GM18861 (cell line): ENCODE measurements around the gene LZTR1.
"Not testable (repeated sequence)": the region's sequence is repeated elsewhere in the genome, so short reads cannot be mapped to it uniquely, and the experiment has no call there.

Experiments
- ATAC-seq: cut with Tn5 transposase; IDR thresholded peaks from one replicate; pipeline ENCODE4 v1.9.1; 2021; ENCODE audit not compliant: unreplicated experiment

LZTR1 gene

DNA sequence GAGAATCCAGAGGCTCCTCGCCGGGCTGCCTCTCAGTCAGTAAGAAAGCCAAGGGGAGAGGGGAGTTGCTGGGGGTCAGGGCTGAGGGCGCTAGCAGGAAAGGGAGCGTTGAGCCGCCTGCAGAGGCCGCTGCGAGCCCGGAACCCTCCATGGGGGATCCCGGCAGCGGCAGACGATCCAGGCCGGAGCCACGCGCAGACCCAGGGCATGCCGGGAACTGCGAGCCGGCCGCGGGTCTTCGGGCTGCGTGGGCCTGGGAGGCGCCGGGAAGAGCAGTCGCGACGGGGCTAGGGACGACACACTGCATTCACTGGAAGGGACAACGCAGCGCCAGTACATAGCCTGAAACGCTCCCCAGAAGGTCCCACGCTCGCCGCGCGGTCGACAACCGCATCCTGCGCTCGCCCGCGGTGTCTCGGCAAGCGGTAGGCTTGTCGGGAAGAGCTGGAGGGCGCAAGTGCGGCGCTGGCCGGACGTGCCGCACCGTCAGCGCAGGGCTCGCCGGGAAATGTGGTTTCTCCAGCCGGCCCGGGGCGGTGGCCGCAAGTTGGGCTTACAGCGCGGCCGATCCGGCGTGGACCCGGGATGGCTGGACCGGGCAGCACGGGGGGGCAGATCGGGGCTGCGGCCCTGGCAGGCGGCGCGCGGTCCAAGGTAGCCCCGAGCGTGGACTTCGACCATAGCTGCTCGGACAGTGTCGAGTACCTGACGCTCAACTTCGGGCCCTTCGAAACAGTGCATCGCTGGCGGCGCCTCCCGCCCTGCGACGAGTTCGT is at the start of gene LZTR1:
LZTR1 (plus strand) TSS at position 511 of the 776 bp plus-strand sequence; CDS start at position 586, 75 bp downstream.
- ATAC-seq: peak; percentile 57

DNA sequence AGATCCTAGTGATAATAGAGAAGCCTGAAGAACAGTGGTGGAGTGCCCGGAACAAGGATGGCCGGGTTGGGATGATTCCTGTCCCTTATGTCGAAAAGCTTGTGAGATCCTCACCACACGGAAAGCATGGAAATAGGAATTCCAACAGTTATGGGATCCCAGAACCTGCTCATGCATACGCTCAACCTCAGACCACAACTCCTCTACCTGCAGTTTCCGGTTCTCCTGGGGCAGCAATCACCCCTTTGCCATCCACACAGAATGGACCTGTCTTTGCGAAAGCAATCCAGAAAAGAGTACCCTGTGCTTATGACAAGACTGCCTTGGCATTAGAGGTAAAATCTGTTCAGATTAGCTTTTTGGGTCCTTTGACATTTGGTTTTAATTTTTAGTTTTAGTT is 48.2 kb upstream of the LZTR1 start:
- ATAC-seq: no peak

DNA sequence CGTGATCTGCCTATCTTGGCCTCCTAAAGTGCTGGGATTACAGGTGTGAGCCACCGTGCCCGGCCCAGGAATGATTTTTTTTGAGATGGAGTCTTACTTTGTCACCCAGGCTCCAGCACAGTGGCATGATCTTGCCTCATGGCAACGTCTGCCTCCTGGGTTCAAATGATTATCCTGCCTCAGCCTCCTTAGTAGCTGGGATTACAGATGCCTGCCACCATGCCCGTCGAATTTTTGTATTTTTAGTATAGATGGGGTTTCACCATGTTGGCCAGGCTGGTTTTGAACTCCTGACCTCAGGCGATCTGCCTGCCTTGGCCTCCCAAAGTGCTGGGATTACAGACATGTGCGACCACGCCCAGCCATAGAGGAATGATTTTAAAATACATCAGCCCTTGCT is 47.0 kb upstream of the LZTR1 start:
- not testable (repeated sequence) for ATAC-seq

DNA sequence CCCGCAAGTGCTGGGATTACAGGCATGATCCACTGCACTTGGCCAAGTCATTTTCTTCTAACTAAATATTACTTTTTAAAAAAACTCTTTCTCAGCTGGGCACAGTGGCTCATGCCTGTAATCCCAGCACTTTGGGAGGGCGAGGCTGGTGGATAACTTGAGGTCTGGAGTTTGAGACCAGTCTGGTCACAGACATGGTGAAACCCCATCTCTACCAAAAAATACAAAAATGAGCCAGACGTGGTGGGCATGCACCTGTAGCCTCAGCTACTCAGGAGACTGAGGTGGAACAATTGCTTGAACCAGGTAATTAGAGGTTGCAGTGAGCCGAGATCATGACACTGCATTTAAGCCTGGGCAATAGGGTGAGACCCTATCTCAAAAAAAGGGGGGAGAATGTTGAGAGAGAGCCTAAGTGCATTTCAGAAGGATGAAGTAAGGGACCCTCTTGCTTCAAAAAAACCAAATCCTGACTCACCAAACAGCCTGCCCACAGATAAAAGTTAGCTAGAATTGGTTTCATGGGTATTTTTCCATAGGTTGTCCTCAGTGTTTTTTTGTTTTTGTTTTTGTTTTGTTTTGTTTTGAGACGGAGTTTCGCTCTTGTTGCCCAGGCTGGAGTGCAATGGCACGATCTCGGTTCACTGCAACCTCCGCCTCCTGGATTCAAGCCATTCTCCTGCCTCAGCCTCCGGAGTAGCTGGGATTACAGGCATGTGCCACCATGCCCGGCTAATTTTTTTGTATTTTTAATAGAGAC is 46.1 kb upstream of the LZTR1 start:
- not testable (repeated sequence) for ATAC-seq

DNA sequence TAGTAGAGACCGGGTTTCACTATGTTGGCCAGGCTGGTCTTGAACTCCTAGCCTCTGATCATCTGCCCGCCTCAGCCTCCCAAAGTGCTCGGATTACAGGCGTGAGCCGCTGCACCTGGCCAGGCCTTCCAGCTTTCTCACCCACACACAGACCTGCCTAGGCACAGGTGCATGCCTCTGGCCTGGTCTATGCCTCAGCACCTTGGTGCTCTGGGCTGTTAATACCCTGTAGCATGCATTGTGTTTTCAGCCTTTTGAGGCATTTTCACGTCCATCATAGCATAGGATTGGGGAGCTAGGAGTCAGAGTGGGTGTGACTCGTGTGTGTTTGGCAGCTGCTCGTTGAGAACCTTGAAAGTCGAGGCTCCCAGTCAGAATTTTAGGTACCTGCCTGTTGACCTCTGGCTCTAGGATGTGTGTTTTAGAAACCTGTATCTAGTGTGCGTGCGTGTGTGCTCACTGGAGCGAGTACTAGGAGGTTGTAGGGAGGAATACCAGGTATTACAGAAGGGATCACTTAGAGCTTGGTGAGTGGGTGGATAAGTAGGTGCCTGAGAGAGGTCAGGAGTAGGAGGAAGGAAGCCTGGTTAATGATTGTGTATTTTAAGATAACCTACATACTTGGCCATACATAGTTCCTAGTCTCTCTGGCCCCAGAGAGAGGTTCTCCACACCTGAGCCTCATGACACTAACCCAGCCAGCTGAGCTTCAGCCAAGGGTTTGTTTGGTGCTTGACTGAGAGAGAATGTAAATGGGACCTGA is 44.9 kb upstream of the LZTR1 start:
- ATAC-seq: no peak

DNA sequence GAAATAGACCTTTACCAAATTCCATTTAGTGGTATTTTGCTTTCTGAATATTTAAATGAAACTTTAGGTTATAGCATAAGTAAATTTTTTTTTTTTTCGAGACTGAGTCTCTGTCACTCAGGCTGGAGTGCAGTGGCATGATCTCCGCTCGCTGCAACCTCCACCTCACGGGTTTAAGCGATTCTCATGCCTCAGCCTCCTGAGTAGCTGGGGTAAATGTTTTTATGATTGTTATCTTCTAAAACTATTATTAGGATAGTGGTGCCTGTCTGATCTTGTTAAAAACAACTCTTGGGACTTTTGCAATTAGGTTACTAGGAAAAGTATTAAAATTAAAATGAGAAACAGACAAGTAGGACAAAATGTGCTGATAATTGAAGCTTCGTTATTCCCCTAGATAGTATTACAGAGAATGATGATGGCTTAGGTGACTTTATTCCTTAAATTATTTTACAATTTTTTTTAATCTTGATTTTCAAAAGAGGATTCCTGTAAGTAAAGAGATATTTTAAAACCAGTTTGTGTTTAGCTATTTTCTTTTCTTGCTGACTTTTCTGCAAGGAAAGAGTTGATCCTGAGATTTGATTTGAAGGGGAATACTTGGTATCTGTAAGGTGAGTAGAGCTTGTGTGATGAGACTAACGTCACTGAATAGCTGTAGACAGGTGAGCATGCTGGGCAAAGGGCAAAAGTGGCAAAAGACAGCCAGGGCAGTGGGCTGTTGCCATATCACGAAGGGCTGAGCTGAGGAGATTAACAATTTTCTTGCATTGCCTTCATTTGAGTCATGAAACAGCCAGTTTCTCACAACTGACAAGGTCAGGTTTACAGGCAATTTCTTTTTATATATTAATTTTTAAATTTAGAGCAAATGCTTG is 44.1 kb upstream of the LZTR1 start:
- ATAC-seq: no peak

DNA sequence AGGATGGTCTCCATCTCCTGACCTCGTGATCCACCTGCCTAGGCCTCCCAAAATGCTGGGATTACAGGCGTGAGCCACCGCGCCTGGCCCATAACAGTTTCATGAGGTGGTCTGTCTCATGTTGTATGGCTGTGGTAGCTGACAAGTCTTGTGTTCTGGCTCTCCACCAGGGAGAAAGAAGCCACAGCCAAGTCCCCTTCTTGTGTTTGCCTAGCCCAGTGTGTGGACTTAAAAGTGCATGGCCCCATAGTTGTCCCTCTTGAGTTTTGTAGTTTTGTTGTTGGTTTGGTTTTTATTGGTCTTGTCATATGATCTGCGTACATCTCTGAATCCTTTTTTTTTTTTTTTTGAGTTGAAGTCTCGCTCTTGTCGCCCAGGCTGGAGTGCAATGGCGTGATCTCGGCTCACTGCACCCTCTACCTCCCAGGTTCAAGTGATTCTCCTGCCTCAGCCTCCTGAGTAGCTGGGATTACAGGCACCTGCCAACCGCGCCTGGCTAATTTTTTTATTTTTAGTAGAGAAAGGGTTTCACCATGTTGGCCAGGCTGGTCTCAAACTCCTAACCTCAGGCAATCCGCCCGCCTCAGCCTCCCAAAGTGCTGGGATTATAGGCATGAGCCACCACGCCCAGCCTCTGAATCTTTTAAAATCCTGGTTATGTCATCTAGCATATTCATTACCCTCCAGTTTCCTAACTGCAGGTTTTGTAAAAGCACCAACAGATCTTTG is 42.5 kb upstream of the LZTR1 start:
- ATAC-seq: not testable (repeated sequence)

DNA sequence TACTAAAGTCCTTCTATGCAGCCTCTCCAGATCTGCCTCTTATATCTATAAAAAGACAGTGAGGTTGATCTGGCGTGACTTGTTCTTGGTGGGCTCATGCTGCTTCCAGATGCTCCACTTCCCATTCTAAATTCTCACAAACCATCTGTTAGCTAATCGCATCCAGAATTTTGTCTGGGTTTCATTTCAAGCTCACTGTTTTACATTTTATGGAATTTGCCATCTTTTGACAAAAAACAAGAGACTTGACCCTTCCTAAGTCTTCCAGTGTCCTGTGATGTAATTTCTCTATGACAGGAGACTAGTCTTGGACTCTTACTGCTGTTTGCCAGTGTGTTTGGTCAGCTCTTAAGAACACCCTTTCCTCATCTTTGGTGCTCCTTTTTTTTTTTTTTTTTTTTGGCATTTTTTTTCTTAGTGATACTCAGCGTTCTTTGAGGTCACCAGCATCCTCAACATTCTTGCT is 41.9 kb upstream of the LZTR1 start:
- no peak for ATAC-seq

DNA sequence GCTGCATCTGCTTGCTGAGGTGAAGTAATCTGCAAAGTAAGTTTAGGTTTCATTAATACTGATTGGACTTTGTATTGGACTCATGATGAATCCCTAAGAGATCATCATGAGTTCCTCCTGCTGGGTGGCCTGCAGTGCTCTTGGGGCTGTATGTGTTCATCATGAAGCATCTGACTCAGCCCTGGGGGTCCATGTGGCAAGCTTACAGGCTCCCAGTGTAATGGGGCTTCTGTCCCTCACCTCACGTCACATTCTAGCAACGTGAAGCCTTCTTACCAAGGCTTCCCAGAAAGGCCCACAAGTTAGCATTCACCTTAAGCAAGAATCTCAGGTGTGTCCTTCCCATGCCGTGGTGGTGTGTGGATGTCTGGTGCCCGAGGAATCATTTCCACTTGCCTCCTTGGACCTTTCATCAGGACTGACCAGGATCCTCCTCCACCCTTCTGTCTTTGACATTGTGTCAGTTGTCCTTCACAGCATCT is 41.2 kb upstream of the LZTR1 start:
- no peak for ATAC-seq

DNA sequence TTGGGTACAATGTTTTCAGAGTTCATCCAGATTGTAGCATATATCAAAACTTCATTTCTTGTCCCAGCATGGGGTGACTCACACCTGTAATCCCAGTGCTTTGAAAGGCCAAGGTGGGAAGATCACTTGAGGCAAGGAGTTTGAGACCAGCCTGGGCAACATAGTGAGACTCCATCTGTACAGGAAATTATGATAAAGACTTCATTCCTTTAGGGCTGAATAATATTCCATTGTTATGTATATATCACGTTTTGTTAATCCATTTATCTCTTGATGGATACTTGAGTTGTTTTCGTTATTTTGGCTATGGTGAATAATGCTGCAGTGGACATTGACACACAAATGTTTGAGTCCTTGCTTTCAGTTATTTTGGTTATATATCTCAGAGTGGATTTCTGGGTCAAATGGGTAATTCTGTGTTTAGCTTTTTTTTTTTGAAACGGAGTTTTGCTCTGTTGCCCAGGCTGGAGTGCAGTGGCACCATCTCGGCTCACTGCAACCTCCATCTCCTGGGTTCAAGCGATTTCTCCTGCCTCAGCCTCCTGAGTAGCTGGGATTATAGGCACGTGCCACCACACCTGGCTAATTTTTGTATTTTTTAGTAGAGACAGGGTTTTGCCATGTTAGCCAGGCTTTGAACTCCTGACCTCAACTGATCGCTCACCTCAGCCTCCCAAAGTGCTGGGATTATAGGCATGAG is 39.7 kb upstream of the LZTR1 start:
- not testable (repeated sequence) for ATAC-seq

DNA sequence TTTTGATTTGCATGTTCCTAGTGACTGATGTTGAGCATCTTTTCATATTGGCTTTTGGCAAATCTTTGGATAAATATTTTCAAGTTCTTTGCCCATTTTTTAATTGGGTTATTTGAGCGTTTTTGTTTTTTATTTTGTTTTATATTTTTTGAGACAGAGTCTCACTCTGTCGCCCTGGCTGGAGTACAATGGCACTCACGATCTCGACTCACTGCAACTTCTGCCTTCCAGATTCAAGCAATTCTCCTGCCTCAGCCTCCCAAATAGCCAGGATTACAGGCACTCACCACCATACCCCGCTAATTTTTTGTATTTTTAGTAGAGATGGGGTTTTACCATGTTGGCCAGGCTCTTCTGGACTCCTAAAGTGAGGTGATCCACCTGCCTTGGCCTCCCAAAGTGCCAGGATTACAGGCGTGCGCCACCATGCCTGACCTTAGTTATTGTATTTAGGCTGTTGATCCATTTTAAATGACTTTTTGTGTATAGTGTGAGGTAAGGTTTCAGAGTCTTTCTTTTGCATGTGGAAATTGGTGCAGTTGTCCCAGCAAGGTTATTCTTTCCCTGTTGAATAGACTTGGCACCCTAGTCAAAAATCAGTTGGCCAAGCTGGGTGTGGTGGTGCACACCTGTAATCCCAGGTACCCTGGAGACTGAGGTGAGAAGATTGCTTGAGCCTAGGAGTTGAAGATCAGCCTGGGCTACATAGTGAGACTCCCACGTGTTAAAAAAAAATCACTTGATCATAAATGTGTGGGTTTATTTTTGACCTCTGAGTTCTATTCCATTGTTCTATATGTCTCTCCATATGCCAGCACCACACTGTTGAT is 38.8 kb upstream of the LZTR1 start:
- ATAC-seq: no peak

DNA sequence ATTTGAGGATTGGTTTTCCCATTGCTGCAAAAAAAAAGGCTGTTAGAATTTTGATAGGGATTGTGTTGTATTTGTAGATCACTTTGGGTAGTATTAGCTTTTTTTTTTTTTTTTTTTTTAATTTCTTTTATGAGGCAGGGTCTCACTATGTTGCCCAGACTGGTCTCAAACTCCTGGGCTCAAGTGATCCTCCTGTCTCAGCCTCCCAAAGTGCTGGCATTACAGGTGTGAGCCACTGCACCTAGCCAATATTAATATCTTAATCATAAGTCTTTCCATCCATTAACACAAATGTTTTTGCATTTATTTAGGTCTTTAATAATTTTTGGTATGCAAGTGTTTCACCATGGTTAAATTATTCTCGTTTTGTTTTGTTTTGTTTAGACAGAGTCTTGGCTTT is 38.1 kb upstream of the LZTR1 start:
- no peak for ATAC-seq

DNA sequence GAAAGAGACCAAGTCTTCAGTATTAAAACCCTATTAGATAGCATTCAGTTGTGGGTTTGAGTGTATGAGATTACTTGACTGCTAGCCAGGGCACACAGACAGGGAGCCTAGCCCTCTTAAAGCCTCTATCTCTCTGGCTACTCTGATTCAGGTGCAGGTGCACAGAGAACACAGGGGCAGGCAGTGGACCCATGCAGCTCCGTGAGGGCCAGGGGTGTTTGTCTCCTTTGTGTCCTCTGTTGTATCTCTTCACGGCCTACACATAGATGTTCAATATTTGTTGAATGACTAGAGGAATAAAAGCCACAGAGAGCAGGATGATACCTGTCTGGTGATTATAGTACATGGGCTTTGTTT is 36.5 kb upstream of the LZTR1 start:
- no peak for ATAC-seq

DNA sequence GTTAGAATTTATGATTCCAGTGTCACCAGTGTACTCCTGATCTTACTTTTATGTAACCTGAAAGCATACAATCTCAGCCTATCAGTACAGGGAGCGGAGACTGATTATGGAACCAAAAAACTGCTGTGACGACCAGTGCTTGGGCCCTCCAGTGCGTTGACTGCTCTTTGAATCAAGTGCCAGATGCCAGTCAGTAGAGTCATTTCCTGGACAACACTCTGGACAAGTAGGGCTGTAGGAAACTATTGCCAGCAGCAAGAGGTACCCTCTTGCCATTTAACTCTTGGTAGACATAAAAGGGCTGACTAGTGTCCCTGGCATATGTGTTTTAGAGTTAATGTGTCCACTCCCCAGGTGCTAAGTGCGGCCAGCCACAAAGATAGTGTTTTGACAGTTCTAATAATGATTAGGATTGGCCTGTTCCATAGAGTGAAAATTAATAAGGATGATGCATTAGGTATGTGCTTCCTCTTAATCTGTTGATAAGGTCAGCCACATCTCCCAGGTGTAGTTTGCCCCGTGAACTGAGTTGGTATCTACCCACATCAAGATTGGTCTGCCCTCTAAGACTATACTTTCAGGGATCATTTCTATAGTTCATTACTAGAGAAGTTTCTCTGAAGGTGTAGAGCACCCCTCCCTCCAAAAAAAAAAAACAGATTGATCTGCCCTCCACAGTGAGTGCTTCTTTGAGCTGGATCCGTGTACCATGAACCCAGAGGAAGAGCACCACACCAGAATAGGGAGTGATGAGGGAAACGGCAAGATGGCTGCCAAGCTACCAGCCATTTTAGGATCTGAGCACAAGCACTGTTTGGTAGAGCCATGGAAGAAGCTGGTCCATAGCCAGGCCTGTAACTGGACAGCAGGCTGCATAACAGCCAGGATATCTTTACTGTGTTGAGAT is 35.8 kb upstream of the LZTR1 start:
- no peak for ATAC-seq

DNA sequence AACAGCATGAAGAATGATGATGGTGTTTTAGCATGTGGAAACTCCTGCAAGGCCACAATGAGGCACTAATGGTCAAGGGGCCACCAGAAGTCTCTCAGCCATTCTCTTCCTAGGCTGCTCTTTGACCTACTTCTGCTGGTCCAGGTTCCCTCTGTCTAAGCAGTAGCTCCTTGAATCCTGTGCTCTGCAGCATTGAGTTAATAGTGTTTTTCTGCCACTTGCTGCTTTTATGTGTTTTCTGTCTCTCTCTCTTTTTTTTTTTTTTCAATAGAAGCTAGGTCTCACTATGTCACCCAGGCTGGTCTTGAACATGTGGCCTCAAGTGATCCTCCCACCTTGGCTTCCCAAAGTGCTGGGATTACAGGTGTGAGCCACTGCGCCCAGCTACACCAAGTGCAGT is 35.1 kb upstream of the LZTR1 start:
- no peak for ATAC-seq

DNA sequence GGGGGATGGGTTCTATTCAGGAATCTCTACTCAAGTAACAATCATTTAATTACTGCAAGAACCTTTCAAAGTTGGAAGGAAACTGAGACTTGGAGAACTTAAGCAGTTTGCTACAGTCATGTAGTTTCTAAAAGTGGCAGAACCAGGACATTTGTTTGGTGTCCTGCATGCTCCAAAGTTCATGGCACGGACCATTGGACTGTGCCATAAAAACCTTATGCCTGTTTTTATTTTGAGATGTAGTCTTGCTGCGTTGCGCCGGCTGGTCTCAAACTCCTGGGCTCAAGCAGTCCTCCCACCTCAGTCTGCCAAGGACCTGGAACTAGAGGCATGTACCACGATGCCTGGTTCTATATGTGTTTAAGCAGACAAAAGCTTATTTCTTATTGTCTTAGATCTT is 33.6 kb upstream of the LZTR1 start:
- no peak for ATAC-seq

DNA sequence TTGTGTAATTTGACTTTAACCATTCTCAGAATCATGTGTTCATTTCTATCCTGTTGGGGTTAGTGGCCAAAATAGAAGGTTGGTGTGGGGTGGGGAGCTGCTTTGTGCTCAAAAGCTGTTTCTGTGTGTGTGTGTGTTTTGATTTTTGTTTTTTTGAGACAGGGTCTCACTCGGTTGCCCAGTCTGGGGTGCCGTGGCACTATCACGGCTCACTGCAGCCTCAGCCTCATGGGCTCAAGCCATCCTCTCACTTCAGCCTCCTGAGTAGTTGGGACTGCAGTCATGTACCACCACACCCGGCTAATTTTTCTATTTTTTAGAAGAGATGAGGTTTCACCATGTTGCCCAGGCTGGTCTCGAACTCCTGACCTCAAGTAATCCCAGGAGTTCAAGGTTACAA is 33.1 kb upstream of the LZTR1 start:
- no peak for ATAC-seq
